ENCODE data around the gene CCN6.

The CCN6 gene

GRCh38 chr6:112038268-112038667 is 15.6 kb upstream of the CCN6 start:
- in situ Hi-C loops (cut with MboI; ENCODE audit: low sequenced_read_pairs, unreplicated experiment), result loop anchor here (25.0 kb wide), 1 partner anchor 776 kb away; a partner anchor contains a TSS
- no peak for DNase-seq (ENCODE audit: low spot score)
- TF ChIP-seq CTCF (IDR thresholded peaks at IDR 0.05; ENCODE audit: borderline replicate concordance, control extremely low read depth, extremely low read depth, insufficient read depth, missing control alignments), result no peak

GRCh38 chr6:112038756-112039430 is 15.0 kb upstream of the CCN6 start:
- DNase-seq (ENCODE audit: low spot score), result no peak
- no peak for TF ChIP-seq CTCF (IDR thresholded peaks at IDR 0.05; ENCODE audit: borderline replicate concordance, control extremely low read depth, extremely low read depth, insufficient read depth, missing control alignments)
- in situ Hi-C loops (cut with MboI; ENCODE audit: low sequenced_read_pairs, unreplicated experiment), result loop anchor here (25.0 kb wide), 1 partner anchor 777 kb away; a partner anchor contains a TSS

GRCh38 chr6:112039431-112039770 is 14.5 kb upstream of the CCN6 start:
- in situ Hi-C loops (cut with MboI; ENCODE audit: low sequenced_read_pairs, unreplicated experiment), result loop anchor here (25.0 kb wide), 1 partner anchor 777 kb away; a partner anchor contains a TSS
- DNase-seq (ENCODE audit: low spot score), result no peak
- no peak for TF ChIP-seq CTCF (IDR thresholded peaks at IDR 0.05; ENCODE audit: borderline replicate concordance, control extremely low read depth, extremely low read depth, insufficient read depth, missing control alignments)

GRCh38 chr6:112040956-112041355 is 12.9 kb upstream of the CCN6 start:
- no peak for DNase-seq (ENCODE audit: low spot score)
- TF ChIP-seq CTCF (IDR thresholded peaks at IDR 0.05; ENCODE audit: borderline replicate concordance, control extremely low read depth, extremely low read depth, insufficient read depth, missing control alignments), result no peak
- in situ Hi-C loops (cut with MboI; ENCODE audit: low sequenced_read_pairs, unreplicated experiment), result loop anchor here (25.0 kb wide), 1 partner anchor 779 kb away; a partner anchor contains a TSS

GRCh38 chr6:112041535-112041934 is 12.4 kb upstream of the CCN6 start:
- TF ChIP-seq CTCF (IDR thresholded peaks at IDR 0.05; ENCODE audit: borderline replicate concordance, control extremely low read depth, extremely low read depth, insufficient read depth, missing control alignments), result no peak
- no peak for DNase-seq (ENCODE audit: low spot score)
- in situ Hi-C loops (cut with MboI; ENCODE audit: low sequenced_read_pairs, unreplicated experiment), result loop anchor here (25.0 kb wide), 1 partner anchor 779 kb away; a partner anchor contains a TSS

- TF ChIP-seq CTCF (IDR thresholded peaks at IDR 0.05; ENCODE audit: borderline replicate concordance, control extremely low read depth, extremely low read depth, insufficient read depth, missing control alignments), result peak; percentile 95
- DNase-seq (ENCODE audit: low spot score), result peak; percentile 87
- in situ Hi-C loops (cut with MboI; ENCODE audit: low sequenced_read_pairs, unreplicated experiment), result loop anchor here (25.0 kb wide), 1 partner anchor 781 kb away; a partner anchor contains a TSS
Measured at GRCh38 chr6:112043032-112044007, 10.6 kb upstream of the CCN6 start.

All from GM13976 (cell line).